GM21447 (cell line): ENCODE measurements around the gene XRRA1.

Experiments
- ATAC-seq: cut with Tn5 transposase; IDR thresholded peaks from one replicate; pipeline ENCODE4 v1.9.1; 2021; ENCODE audit not compliant: unreplicated experiment

Gene XRRA1

GRCh38 chr11:74950374-74950969 is 1.6 kb upstream of the XRRA1 start:
- ATAC-seq: no peak

GRCh38 chr11:74949753-74950137 is 854 bp upstream of the XRRA1 start:
- no peak for ATAC-seq

- peak; percentile 10 for ATAC-seq
Observed at GRCh38 chr11:74948546-74948897, 369 bp downstream of the XRRA1 start.

GRCh38 chr11:74942073-74942759 is 6.7 kb downstream of the XRRA1 start:
- no peak for ATAC-seq

GRCh38 chr11:74941492-74941891 is 7.4 kb downstream of the XRRA1 start:
- no peak for ATAC-seq

GRCh38 chr11:74937696-74938475 is 11.0 kb downstream of the XRRA1 start:
- ATAC-seq: no peak

GRCh38 chr11:74936976-74937375 is 11.9 kb downstream of the XRRA1 start:
- no peak for ATAC-seq

GRCh38 chr11:74936087-74936486 is 12.8 kb downstream of the XRRA1 start:
- no peak for ATAC-seq

GRCh38 chr11:74935285-74935684 is 13.6 kb downstream of the XRRA1 start:
- no peak for ATAC-seq

GRCh38 chr11:74933765-74934164 is 15.1 kb downstream of the XRRA1 start:
- ATAC-seq: no peak

- ATAC-seq: no peak
Observed at GRCh38 chr11:74932797-74933196, 16.1 kb downstream of the XRRA1 start.

- ATAC-seq: no peak
Observed at GRCh38 chr11:74932169-74932568, 16.7 kb downstream of the XRRA1 start.

- no peak for ATAC-seq
Observed at GRCh38 chr11:74929431-74930363, 19.2 kb downstream of the XRRA1 start.

- no peak for ATAC-seq
Observed at GRCh38 chr11:74927496-74927895, 21.4 kb downstream of the XRRA1 start.

GRCh38 chr11:74926304-74927030 is 22.4 kb downstream of the XRRA1 start:
- ATAC-seq: no peak

GRCh38 chr11:74925281-74925680 is 23.6 kb downstream of the XRRA1 start:
- ATAC-seq: no peak

GRCh38 chr11:74923125-74923524 is 25.8 kb downstream of the XRRA1 start:
- no peak for ATAC-seq

GRCh38 chr11:74909812-74910211 is 39.1 kb downstream of the XRRA1 start:
- peak; percentile 30 for ATAC-seq

GRCh38 chr11:74909385-74909784 is 39.5 kb downstream of the XRRA1 start:
- peak; percentile 60 for ATAC-seq

GRCh38 chr11:74905326-74905725 is 43.6 kb downstream of the XRRA1 start:
- no peak for ATAC-seq
